ENCODE measurements around the gene TTC22. TPM values are rescaled to one million over a fixed set of nuclear protein-coding genes. Genes with fewer than 3 reads are reported as not detected.

Gene TTC22
- total RNA-seq, 1 donor from 2014 or later, result not detected

- DNase-seq (ENCODE audit: extremely low spot score, unreplicated experiment), result peak; percentile 76
- Mint-ChIP-seq H3K4me3 (ENCODE audit: unreplicated experiment) (no peak overlapping the region), H3K4me1 (ENCODE audit: unreplicated experiment) (peaks cover 7% of the 10 kb centered on the region), H3K27ac (ENCODE audit: unreplicated experiment) (no peak overlapping the region), H3K36me3 (ENCODE audit: unreplicated experiment) (no peaks in the 10 kb centered on the region), H3K27me3 (ENCODE audit: unreplicated experiment) (peaks cover 15% of the 10 kb centered on the region), H3K9me3 (ENCODE audit: unreplicated experiment) (no peaks in the 10 kb centered on the region)
- no peak for TF ChIP-seq CTCF (IDR thresholded peaks at IDR 0.05)
Observed at GRCh38 chr1:54814571-54814970, 13.4 kb upstream of the TTC22 start.

GRCh38 chr1:54814126-54814498 lies 13.0 kb upstream of the TTC22 start:
- H3K4me3 Mint-ChIP-seq (ENCODE audit: unreplicated experiment), result no peak overlapping the region
- no peak for TF ChIP-seq CTCF (IDR thresholded peaks at IDR 0.05)
- H3K27me3 Mint-ChIP-seq (ENCODE audit: unreplicated experiment), result peaks cover 14% of the 10 kb centered on the region
- no peak overlapping the region for H3K27ac Mint-ChIP-seq (ENCODE audit: unreplicated experiment)
- peaks cover 7% of the 10 kb centered on the region for H3K4me1 Mint-ChIP-seq (ENCODE audit: unreplicated experiment)
- H3K9me3 Mint-ChIP-seq (ENCODE audit: unreplicated experiment), result no peaks in the 10 kb centered on the region
- H3K36me3 Mint-ChIP-seq (ENCODE audit: unreplicated experiment), result no peaks in the 10 kb centered on the region
- peak; percentile 80 for DNase-seq (ENCODE audit: extremely low spot score, unreplicated experiment)

- Mint-ChIP-seq H3K4me1 (ENCODE audit: unreplicated experiment) (peaks cover 7% of the 10 kb centered on the region), H3K9me3 (ENCODE audit: unreplicated experiment) (no peaks in the 10 kb centered on the region), H3K27me3 (ENCODE audit: unreplicated experiment) (peaks cover 9% of the 10 kb centered on the region), H3K27ac (ENCODE audit: unreplicated experiment) (no peak overlapping the region), H3K36me3 (ENCODE audit: unreplicated experiment) (no peaks in the 10 kb centered on the region), H3K4me3 (ENCODE audit: unreplicated experiment) (no peak overlapping the region)
- TF ChIP-seq CTCF (IDR thresholded peaks at IDR 0.05), result no peak
- peak; percentile 59 for DNase-seq (ENCODE audit: extremely low spot score, unreplicated experiment)
Observed at GRCh38 chr1:54813485-54814125, 12.5 kb upstream of the TTC22 start.

GRCh38 chr1:54812801-54813484 lies 11.8 kb upstream of the TTC22 start:
- no peak overlapping the region for H3K4me3 Mint-ChIP-seq (ENCODE audit: unreplicated experiment)
- H3K27me3 Mint-ChIP-seq (ENCODE audit: unreplicated experiment), result peaks cover 9% of the 10 kb centered on the region
- H3K9me3 Mint-ChIP-seq (ENCODE audit: unreplicated experiment), result no peaks in the 10 kb centered on the region
- peak; percentile 60 for DNase-seq (ENCODE audit: extremely low spot score, unreplicated experiment)
- no peak overlapping the region for H3K27ac Mint-ChIP-seq (ENCODE audit: unreplicated experiment)
- no peak for TF ChIP-seq CTCF (IDR thresholded peaks at IDR 0.05)
- H3K4me1 Mint-ChIP-seq (ENCODE audit: unreplicated experiment), result peaks cover 7% of the 10 kb centered on the region
- no peaks in the 10 kb centered on the region for H3K36me3 Mint-ChIP-seq (ENCODE audit: unreplicated experiment)

Data from osteocyte (in vitro differentiated cells).